GM23338 (cell line): Measurements from ENCODE around the gene GEN1. TPM values are rescaled to one million over a fixed set of nuclear protein-coding genes. Genes with fewer than 3 reads are reported as not detected.

ENCODE experiments used
- ATAC-seq: fragments of 200-7000 bp; cut with Tn5 transposase; 3 replicates; pipeline ENCODE4 v1.9.1; 2020
- DNase-seq: peaks from one replicate; pipeline ENCODE4 v3.0.0-alpha.2; 2015; ENCODE audit warnings: low spot score
- H2AFZ ChIP-seq: fragments of 200-600 bp; sonication (generic); 2 replicates; pipeline ENCODE4 v1.8.0; 2016; ENCODE audit warnings: antibody characterized with exemption, mild to moderate bottlenecking, moderate library complexity
- H3F3A ChIP-seq: fragments of 200-600 bp; sonication (generic); replicated peaks from 2 replicates; pipeline ENCODE4 v1.8.0; 2017; ENCODE audit warnings: antibody characterized with exemption, mixed run types, low read depth
- H3K27ac ChIP-seq: fragments of 200-600 bp; sonication (generic); 2 replicates; pipeline ENCODE4 v1.6.1; 2016; ENCODE audit warnings: low read depth
- H3K27me3 ChIP-seq: fragments of 200-600 bp; sonication (generic); 2 replicates; pipeline ENCODE4 v1.8.0; 2016; ENCODE audit warnings: mild to moderate bottlenecking, mixed run types, moderate library complexity; ENCODE audit not compliant: insufficient read depth
- H3K36me3 ChIP-seq: fragments of 200-600 bp; sonication (generic); 2 replicates; pipeline ENCODE4 v1.8.0; 2016; ENCODE audit warnings: mild to moderate bottlenecking; ENCODE audit not compliant: insufficient read depth
- H3K4me1 ChIP-seq: fragments of 200-600 bp; sonication (generic); 2 replicates; pipeline ENCODE4 v1.8.0; 2016; ENCODE audit warnings: mild to moderate bottlenecking, moderate library complexity; ENCODE audit not compliant: insufficient read depth
- H3K4me2 ChIP-seq: fragments of 200-600 bp; sonication (generic); 2 replicates; pipeline ENCODE4 v1.7.1; 2017; ENCODE audit warnings: mixed run types
- H3K4me3 ChIP-seq: fragments of 200-600 bp; sonication (generic); 2 replicates; pipeline ENCODE4 v1.6.1; 2016; ENCODE audit warnings: mixed run types
- H3K79me2 ChIP-seq: fragments of 200-600 bp; sonication (generic); replicated peaks from 2 replicates; pipeline ENCODE4 v1.8.0; 2017; ENCODE audit warnings: mild to moderate bottlenecking; ENCODE audit not compliant: insufficient read depth
- H3K9me2 ChIP-seq: fragments of 200-600 bp; sonication (generic); 2 replicates; pipeline ENCODE4 v1.8.0; 2017; ENCODE audit not compliant: insufficient read depth
- H4K20me1 ChIP-seq: fragments of 200-600 bp; sonication (generic); replicated peaks from 2 replicates; pipeline ENCODE4 v1.8.0; 2017; ENCODE audit warnings: mild to moderate bottlenecking; ENCODE audit not compliant: insufficient read depth
- H3K27ac Mint-ChIP-seq: 2 replicates; pipeline ENCODE4 v1.8.0; 2020; ENCODE audit warnings: inconsistent platforms, mild to moderate bottlenecking, moderate library complexity, mixed read lengths
- H3K27me3 Mint-ChIP-seq: 3 replicates; pipeline ENCODE4 v1.8.0; 2022; ENCODE audit warnings: low read depth, mild to moderate bottlenecking, moderate library complexity, mixed read lengths, inconsistent platforms; ENCODE audit not compliant: insufficient read depth, poor library complexity
- H3K36me3 Mint-ChIP-seq: 3 replicates; pipeline ENCODE4 v1.8.0; 2021; ENCODE audit warnings: low read depth, mild to moderate bottlenecking, inconsistent platforms, moderate library complexity, mixed read lengths
- H3K4me1 Mint-ChIP-seq: 3 replicates; pipeline ENCODE4 v1.8.0; 2020; ENCODE audit warnings: mild to moderate bottlenecking, inconsistent platforms, mixed read lengths
- H3K4me3 Mint-ChIP-seq: 3 replicates; pipeline ENCODE4 v1.8.0; 2021; ENCODE audit warnings: moderate library complexity, mild to moderate bottlenecking, inconsistent platforms, mixed read lengths
- H3K9me3 Mint-ChIP-seq: 3 replicates; pipeline ENCODE4 v1.8.0; 2020; ENCODE audit warnings: moderate library complexity, mild to moderate bottlenecking, inconsistent platforms, mixed read lengths
- CREB1 ChIP-seq: fragments of 250-450 bp; sonication (Bioruptor Pico); IDR thresholded peaks from 2 replicates; pipeline ENCODE4 v1.5.0; 2020; ENCODE audit warnings: low read depth, mild to moderate bottlenecking, moderate library complexity
- CTCF ChIP-seq, 2 experiments: fragments of 200-600 bp in 1 of 2; sonication (generic) in 1 of 2; conservative IDR thresholded peaks; 2 replicates each; pipeline versions ENCODE4 v1.5.1 to v1.6.1; 2016 to 2017; ENCODE audit warnings: antibody characterized with exemption in 2 of 2, low read depth in 2 of 2, mild to moderate bottlenecking in 2 of 2, moderate library complexity in 1 of 2
- ETS1 ChIP-seq: IDR thresholded peaks from 2 replicates; pipeline ENCODE4 v1.6.1; 2016; ENCODE audit warnings: antibody characterized with exemption
- JUNB ChIP-seq: IDR thresholded peaks from one replicate; pipeline ENCODE4 v1.6.1; 2016; ENCODE audit warnings: antibody characterized with exemption; ENCODE audit not compliant: unreplicated experiment
- POLR2AphosphoS5 ChIP-seq: IDR thresholded peaks from 2 replicates; pipeline ENCODE4 v1.6.1; 2016; ENCODE audit warnings: antibody characterized with exemption, low read depth
- ZNF462 ChIP-seq: fragments of 250-450 bp; sonication (Bioruptor Pico); IDR thresholded peaks from 2 replicates; pipeline ENCODE4 v1.5.0; 2020; ENCODE audit warnings: mild to moderate bottlenecking, moderate library complexity
- polyA plus RNA-seq: library from polyadenylated mRNA; unstranded; fragments of >200 nt; fragmentation: Nextera tagmentation; extraction: Ambion mirVana; gene quantifications from 2 replicates; pipeline ENCODE4 v1.2.1, GENCODE V29; 2016
- total RNA-seq: library from RNA; depleted of rRNA; stranded (reverse); fragments of >200 nt; shearing (Covaris generic); gene quantifications from 2 replicates; pipeline ENCODE4 v1.2.3, GENCODE V29; 2014

GEN1 gene
- total and polyA plus RNA-seq, 2 experiments from 2014 or later: 14.2 to 43.3 TPM

GRCh38 chr2:17736989-17737388 is 16.9 kb upstream of the GEN1 start:
- H3K36me3 ChIP-seq: peaks cover 51% of the 10 kb centered on the region
- H3K79me2 ChIP-seq: peaks cover 32% of the 10 kb centered on the region
- ATAC-seq: no peak
- no peaks in the 10 kb centered on the region for H3F3A ChIP-seq
- no peaks in the 10 kb centered on the region for H3K9me2 ChIP-seq
- no peak overlapping the region for H3K27ac ChIP-seq
- no peak overlapping the region for H3K4me3 ChIP-seq
- H3K27ac Mint-ChIP-seq: no peak overlapping the region
- H3K27me3 Mint-ChIP-seq: no peaks in the 10 kb centered on the region
- peaks cover 51% of the 10 kb centered on the region for H3K36me3 Mint-ChIP-seq
- no peak for DNase-seq
- H3K4me2 ChIP-seq: no peak overlapping the region
- H3K9me3 Mint-ChIP-seq: no peaks in the 10 kb centered on the region
- H3K27me3 ChIP-seq: no peaks in the 10 kb centered on the region
- no peaks in the 10 kb centered on the region for H3K4me1 ChIP-seq
- H3K4me3 Mint-ChIP-seq: no peak overlapping the region
- no peak overlapping the region for H2AFZ ChIP-seq
- no peaks in the 10 kb centered on the region; the same call in 1 of the 2 replicates for H4K20me1 ChIP-seq
- no peak for TF ChIP-seq JUNB
- no peak for TF ChIP-seq POLR2AphosphoS5
- no peak for TF ChIP-seq ZNF462
- TF ChIP-seq CTCF (conservative IDR thresholded peaks at IDR 0.05; ENCODE audit: low read depth in 2 of 2): no peak
- no peak for TF ChIP-seq ETS1
- TF ChIP-seq CREB1 (CRISPR knock-in tag): no peak
- H3K4me1 Mint-ChIP-seq: no peaks in the 10 kb centered on the region
